HG02973 (cell line): ENCODE results near the gene DCTN3.
A peak's percentile ranks its signal among the peaks of the same experiment; 100 is the strongest.
"Not testable (repeated sequence)": the region's sequence is repeated elsewhere in the genome, so short reads cannot be mapped to it uniquely, and the experiment has no call there.

Source experiments
- ATAC-seq: cut with Tn5 transposase; IDR thresholded peaks from one replicate; pipeline ENCODE4 v1.9.1; 2021; ENCODE audit warnings: moderate library complexity; ENCODE audit not compliant: unreplicated experiment

Gene DCTN3

GRCh38 chr9:34647651-34648050, 27.4 kb upstream of the DCTN3 start:
- no peak for ATAC-seq

GRCh38 chr9:34647084-34647403, 26.7 kb upstream of the DCTN3 start:
- no peak for ATAC-seq

- ATAC-seq: peak; percentile 85
Measured at GRCh38 chr9:34646211-34647083, 26.2 kb upstream of the DCTN3 start, which contains the start of gene GALT. GALT (plus strand) TSS chr9:34646675; CDS start chr9:34646705, 30 bp downstream.

- no peak for ATAC-seq
Measured at GRCh38 chr9:34644766-34645314, 24.5 kb upstream of the DCTN3 start.

- no peak for ATAC-seq
Measured at GRCh38 chr9:34642679-34643078, 22.4 kb upstream of the DCTN3 start.

GRCh38 chr9:34639322-34639721, 19.0 kb upstream of the DCTN3 start:
- ATAC-seq: not testable (repeated sequence)

- ATAC-seq: no peak
Measured at GRCh38 chr9:34638138-34638445, 17.8 kb upstream of the DCTN3 start.

GRCh38 chr9:34637356-34638137, 17.3 kb upstream of the DCTN3 start, which contains the start of gene SIGMAR1:
SIGMAR1 (minus strand) TSS chr9:34637787; CDS start chr9:34637697, 90 bp downstream.
- peak; percentile 81 for ATAC-seq

- peak; percentile 9 for ATAC-seq
Measured at GRCh38 chr9:34636791-34637355, 16.6 kb upstream of the DCTN3 start.

- no peak for ATAC-seq
Measured at GRCh38 chr9:34635556-34635955, 15.3 kb upstream of the DCTN3 start.

- ATAC-seq: no peak
Measured at GRCh38 chr9:34634551-34635248, 14.4 kb upstream of the DCTN3 start.

GRCh38 chr9:34633851-34634550, 13.7 kb upstream of the DCTN3 start:
- no peak for ATAC-seq

GRCh38 chr9:34633166-34633565, 12.9 kb upstream of the DCTN3 start:
- ATAC-seq: no peak

GRCh38 chr9:34630402-34631154, 10.3 kb upstream of the DCTN3 start:
- ATAC-seq: no peak

GRCh38 chr9:34629491-34629808, 9.2 kb upstream of the DCTN3 start:
- no peak for ATAC-seq

GRCh38 chr9:34628656-34629490, 8.6 kb upstream of the DCTN3 start, which contains the start of gene ARID3C:
ARID3C (minus strand) TSS chr9:34629066; CDS start chr9:34628014, 1,052 bp downstream.
- ATAC-seq: no peak

GRCh38 chr9:34627716-34628655, 7.7 kb upstream of the DCTN3 start:
- no peak for ATAC-seq

- no peak for ATAC-seq
Measured at GRCh38 chr9:34625186-34625486, 4.8 kb upstream of the DCTN3 start.
